PFSK-1 (cell line): Measurements from ENCODE around the gene GRIK1.

Experiments
- FOXP2 ChIP-seq: optimal IDR thresholded peaks from 2 replicates; pipeline ENCODE3; 2011; ENCODE audit warnings: borderline replicate concordance, control low read depth, inconsistent platforms; ENCODE audit not compliant: insufficient read depth; ENCODE audit errors: extremely low read length, extremely low read depth
- POLR2AphosphoS5 ChIP-seq: IDR thresholded peaks from 2 replicates; pipeline ENCODE4 v1.6.1; 2012; ENCODE audit warnings: low read depth, mild to moderate bottlenecking, control low read depth, low read length, moderate library complexity
- SIN3A ChIP-seq: IDR thresholded peaks from 2 replicates; pipeline ENCODE4 v1.6.1; 2012; ENCODE audit warnings: mild to moderate bottlenecking, low read length, moderate library complexity, borderline replicate concordance; ENCODE audit not compliant: insufficient read depth
- TAF1 ChIP-seq: IDR thresholded peaks from 2 replicates; pipeline ENCODE4 v1.6.1; 2012; ENCODE audit warnings: low read length, control low read depth, borderline replicate concordance; ENCODE audit not compliant: insufficient read depth
- TF ChIP-seq, protein P1 (sequence below), 2 experiments: IDR thresholded peaks; 2 replicates each; pipeline versions ENCODE4 v1.6.1 to v1.8.0; 2011 to 2012; ENCODE audit warnings: low read depth in 2 of 2, low read length in 2 of 2, control low read depth in 1 of 2, inconsistent platforms in 1 of 2, mild to moderate bottlenecking in 1 of 2, moderate library complexity in 1 of 2; ENCODE audit not compliant: insufficient read depth in 1 of 2

GRIK1 gene

DNA sequence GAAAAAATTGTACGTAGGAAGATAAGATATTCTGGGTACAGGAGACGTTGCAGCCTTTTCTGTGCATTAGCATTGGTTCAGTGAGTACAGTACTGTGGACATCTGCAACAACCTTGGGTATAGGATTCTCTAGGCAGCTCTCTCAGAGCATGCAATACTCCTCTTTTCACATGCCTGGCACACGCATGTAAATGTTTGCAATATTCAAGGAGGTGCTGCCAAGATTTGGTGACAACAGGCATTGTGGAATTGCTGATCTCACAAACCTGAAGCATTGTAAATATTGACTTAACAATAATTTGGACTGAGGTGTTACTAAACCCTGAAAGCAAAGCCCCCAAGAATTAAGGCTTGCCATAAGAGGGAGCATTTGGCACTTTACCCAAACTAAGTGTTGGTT, 126.8 kb downstream of the GRIK1 start:
- TF ChIP-seq, protein P1, sequence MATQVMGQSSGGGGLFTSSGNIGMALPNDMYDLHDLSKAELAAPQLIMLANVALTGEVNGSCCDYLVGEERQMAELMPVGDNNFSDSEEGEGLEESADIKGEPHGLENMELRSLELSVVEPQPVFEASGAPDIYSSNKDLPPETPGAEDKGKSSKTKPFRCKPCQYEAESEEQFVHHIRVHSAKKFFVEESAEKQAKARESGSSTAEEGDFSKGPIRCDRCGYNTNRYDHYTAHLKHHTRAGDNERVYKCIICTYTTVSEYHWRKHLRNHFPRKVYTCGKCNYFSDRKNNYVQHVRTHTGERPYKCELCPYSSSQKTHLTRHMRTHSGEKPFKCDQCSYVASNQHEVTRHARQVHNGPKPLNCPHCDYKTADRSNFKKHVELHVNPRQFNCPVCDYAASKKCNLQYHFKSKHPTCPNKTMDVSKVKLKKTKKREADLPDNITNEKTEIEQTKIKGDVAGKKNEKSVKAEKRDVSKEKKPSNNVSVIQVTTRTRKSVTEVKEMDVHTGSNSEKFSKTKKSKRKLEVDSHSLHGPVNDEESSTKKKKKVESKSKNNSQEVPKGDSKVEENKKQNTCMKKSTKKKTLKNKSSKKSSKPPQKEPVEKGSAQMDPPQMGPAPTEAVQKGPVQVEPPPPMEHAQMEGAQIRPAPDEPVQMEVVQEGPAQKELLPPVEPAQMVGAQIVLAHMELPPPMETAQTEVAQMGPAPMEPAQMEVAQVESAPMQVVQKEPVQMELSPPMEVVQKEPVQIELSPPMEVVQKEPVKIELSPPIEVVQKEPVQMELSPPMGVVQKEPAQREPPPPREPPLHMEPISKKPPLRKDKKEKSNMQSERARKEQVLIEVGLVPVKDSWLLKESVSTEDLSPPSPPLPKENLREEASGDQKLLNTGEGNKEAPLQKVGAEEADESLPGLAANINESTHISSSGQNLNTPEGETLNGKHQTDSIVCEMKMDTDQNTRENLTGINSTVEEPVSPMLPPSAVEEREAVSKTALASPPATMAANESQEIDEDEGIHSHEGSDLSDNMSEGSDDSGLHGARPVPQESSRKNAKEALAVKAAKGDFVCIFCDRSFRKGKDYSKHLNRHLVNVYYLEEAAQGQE (IDR thresholded peaks at IDR 0.05; ENCODE audit: insufficient read depth in 1 of 2, low read depth in 2 of 2, low read length in 2 of 2): no peak
- TF ChIP-seq SIN3A: no peak

DNA sequence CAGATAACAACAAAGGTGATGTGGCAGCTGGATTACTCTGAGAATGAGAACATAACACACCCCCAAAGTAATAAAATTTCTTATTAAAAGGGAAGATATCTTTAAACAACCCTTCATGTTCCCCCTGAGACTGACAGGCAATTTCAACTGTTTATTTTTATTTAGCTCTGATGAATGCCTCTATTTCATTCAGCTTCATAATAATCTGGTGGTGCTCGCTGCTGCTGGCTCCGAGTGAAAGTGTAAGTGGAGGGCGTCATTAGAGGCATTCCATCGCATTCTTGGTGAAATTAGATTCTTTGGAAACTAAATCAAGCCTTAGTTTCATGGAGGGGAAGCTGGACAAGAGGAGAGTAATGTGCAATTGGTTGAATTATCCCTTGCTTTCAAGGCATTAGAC, 128.9 kb downstream of the GRIK1 start:
- TF ChIP-seq, protein P1 (IDR thresholded peaks at IDR 0.05; ENCODE audit: insufficient read depth in 1 of 2, low read depth in 2 of 2, low read length in 2 of 2): no peak
- TF ChIP-seq TAF1 (no peak), FOXP2 (no peak), SIN3A (no peak), POLR2AphosphoS5 (no peak)

DNA sequence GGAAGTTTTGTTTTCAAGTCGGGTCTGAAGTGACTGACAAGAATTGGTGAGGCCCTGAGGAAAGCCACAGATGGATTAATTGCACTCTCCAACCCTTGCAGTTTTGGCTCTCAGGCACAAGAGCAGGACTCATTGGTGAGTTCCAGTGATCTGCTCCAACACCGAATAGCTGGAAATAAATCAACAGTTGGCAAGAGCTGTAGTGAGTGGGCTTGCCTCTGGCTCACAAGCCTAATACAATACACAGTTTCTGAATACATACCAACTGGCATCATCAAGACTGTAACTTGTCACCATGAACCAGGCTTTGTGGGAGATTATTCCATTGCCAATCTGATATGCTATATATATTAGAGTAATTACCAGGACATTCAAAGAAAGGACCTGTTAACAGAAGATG, 131.6 kb downstream of the GRIK1 start:
- no peak for TF ChIP-seq POLR2AphosphoS5
- TF ChIP-seq TAF1: no peak
- TF ChIP-seq, protein P1 (IDR thresholded peaks at IDR 0.05; ENCODE audit: insufficient read depth in 1 of 2, low read depth in 2 of 2, low read length in 2 of 2): no peak
- TF ChIP-seq SIN3A: no peak
- TF ChIP-seq FOXP2: no peak

DNA sequence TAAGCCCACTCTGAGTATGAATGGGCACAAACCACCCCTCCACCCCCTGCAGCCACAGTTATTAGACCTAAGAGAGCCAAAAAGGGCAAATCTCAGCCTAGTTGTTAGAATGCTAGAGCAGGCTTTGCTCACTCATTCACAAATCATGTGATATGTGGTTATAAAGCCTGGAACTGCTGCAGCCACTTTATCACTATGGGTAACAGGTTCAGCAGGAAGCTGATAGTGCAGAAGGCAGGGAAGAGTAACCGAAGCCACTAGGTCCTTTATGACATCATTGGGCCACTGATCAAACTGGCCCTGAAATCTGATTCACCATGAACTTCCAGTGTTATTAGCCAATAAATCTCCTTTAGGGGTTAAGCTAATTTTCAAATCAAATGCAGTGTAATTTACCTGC, 134.7 kb downstream of the GRIK1 start:
- TF ChIP-seq POLR2AphosphoS5 (no peak), FOXP2 (no peak), TAF1 (no peak), SIN3A (no peak)
- TF ChIP-seq, protein P1 (IDR thresholded peaks at IDR 0.05; ENCODE audit: insufficient read depth in 1 of 2, low read depth in 2 of 2, low read length in 2 of 2): no peak

DNA sequence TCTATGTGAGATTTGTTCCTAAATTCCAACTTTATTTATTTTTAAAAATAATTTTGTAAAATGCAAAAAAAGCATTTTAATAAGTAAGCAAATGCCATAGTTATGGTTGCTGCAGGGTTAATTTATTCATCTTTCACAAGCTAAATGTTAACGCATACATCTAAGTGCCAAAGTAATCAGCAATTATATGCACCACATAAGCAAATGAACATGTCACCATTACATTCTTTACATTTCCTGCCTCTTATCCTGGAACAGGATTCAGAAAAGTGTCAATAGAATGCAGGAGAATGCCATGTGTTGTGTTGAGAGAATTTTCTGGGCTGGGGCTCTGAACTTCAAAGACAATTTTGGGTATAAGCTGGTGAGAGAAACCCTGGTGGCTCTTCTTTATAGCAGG, 136.6 kb downstream of the GRIK1 start:
- TF ChIP-seq POLR2AphosphoS5: no peak
- no peak for TF ChIP-seq SIN3A
- TF ChIP-seq, protein P1 (IDR thresholded peaks at IDR 0.05; ENCODE audit: insufficient read depth in 1 of 2, low read depth in 2 of 2, low read length in 2 of 2): no peak
- no peak for TF ChIP-seq FOXP2
- no peak for TF ChIP-seq TAF1
